Measurements from ENCODE around the gene PSMG4. TPM values are rescaled to one million over a fixed set of nuclear protein-coding genes. Genes with fewer than 3 reads are reported as not detected.

Gene PSMG4
- total and polyA plus RNA-seq, 7 donors = 18.6 to 31.3 (median 23.5) TPM

- peaks cover 16% of the 10 kb centered on the region for H3K4me1 ChIP-seq
- H3K27me3 ChIP-seq (ENCODE audit: insufficient read depth in 3 of 3, low read length in 2 of 3) = no peaks in the 10 kb centered on the region
- H3K9me3 ChIP-seq = no peaks in the 10 kb centered on the region
- H3K27ac ChIP-seq = no peak overlapping the region
- ATAC-seq (peak; percentile 83 to 91 (median 86)), DNase-seq (no peak)
- no peak for TF ChIP-seq CTCF (IDR thresholded peaks at IDR 0.05)
- WGBS, 3 donors = 27 to 43% (median 37%) methylated on average over 9 of the region's 9 CpGs
- intact Hi-C loops (cut with DNase I) = no loop called here
- H3K36me3 ChIP-seq (ENCODE audit: insufficient read depth in 1 of 2, low read depth in 1 of 2) = no peaks in the 10 kb centered on the region
- no peak overlapping the region for H3K4me3 ChIP-seq
Measured at GRCh38 chr6:3310703-3311102, 52.0 kb downstream of the PSMG4 start.

- Histone ChIP-seq H3K4me1 (peaks cover 16% of the 10 kb centered on the region), H3K9me3 (no peaks in the 10 kb centered on the region), H3K36me3 (ENCODE audit: insufficient read depth in 1 of 2, low read depth in 1 of 2) (no peaks in the 10 kb centered on the region), H3K27me3 (ENCODE audit: insufficient read depth in 3 of 3, low read length in 2 of 3) (no peaks in the 10 kb centered on the region), H3K4me3 (no peak overlapping the region), H3K27ac (no peak overlapping the region)
- intact Hi-C loops (cut with DNase I) = no loop called here
- ATAC-seq (no peak), DNase-seq (no peak)
- TF ChIP-seq CTCF (IDR thresholded peaks at IDR 0.05) = no peak
- WGBS, 3 donors = 96 to 97% (median 97%) methylated on average over 6 of the region's 6 CpGs
Measured at GRCh38 chr6:3311826-3312225, 53.1 kb downstream of the PSMG4 start.

GRCh38 chr6:3312604-3313231 is 54.0 kb downstream of the PSMG4 start:
- intact Hi-C loops (cut with DNase I) = no loop called here
- ATAC-seq = no peak
- Histone ChIP-seq H3K4me1 (peaks cover 16% of the 10 kb centered on the region), H3K4me3 (no peak overlapping the region), H3K9me3 (no peaks in the 10 kb centered on the region), H3K27ac (no peak overlapping the region), H3K27me3 (ENCODE audit: insufficient read depth in 3 of 3, low read length in 2 of 3) (no peaks in the 10 kb centered on the region), H3K36me3 (ENCODE audit: insufficient read depth in 1 of 2, low read depth in 1 of 2) (no peaks in the 10 kb centered on the region)
- WGBS, 3 donors = 64 to 75% (median 70%) methylated on average over 11 of the region's 11 CpGs
- DNase-seq = no peak
- TF ChIP-seq CTCF (IDR thresholded peaks at IDR 0.05) = no peak

- DNase-seq (no peak), ATAC-seq (no peak)
- 90 to 96% (median 96%) methylated on average over 7 of the region's 7 CpGs for WGBS, 3 donors
- Histone ChIP-seq H3K4me1 (peaks cover 16% of the 10 kb centered on the region), H3K27me3 (ENCODE audit: insufficient read depth in 3 of 3, low read length in 2 of 3) (no peaks in the 10 kb centered on the region), H3K27ac (no peak overlapping the region), H3K36me3 (ENCODE audit: insufficient read depth in 1 of 2, low read depth in 1 of 2) (no peaks in the 10 kb centered on the region), H3K4me3 (no peak overlapping the region), H3K9me3 (no peaks in the 10 kb centered on the region)
- intact Hi-C loops (cut with DNase I) = no loop called here
- TF ChIP-seq CTCF (IDR thresholded peaks at IDR 0.05) = no peak
Measured at GRCh38 chr6:3314176-3314575, 55.4 kb downstream of the PSMG4 start.

Data from psoas muscle (tissue), 8 donors.